Upper lobe of right lung (tissue), 1 donor: ENCODE measurements around the gene NTRK3. TPM values are rescaled to one million over a fixed set of nuclear protein-coding genes. Genes with fewer than 3 reads are reported as not detected.

ENCODE experiments used
- ATAC-seq: fragments of 200-7000 bp; cut with Tn5 transposase; one replicate; pipeline ENCODE4 v1.9.1; 2020; ENCODE audit warnings: mild to moderate bottlenecking, moderate library complexity
- DNase-seq: peaks from one replicate; pipeline ENCODE4 v3.0.0-alpha.2; 2020
- H3K27ac ChIP-seq: fragments of 200-600 bp; one replicate; pipeline ENCODE4 v1.8.0; 2022
- H3K27me3 ChIP-seq: fragments of 200-600 bp; one replicate; pipeline ENCODE4 v1.8.0; 2022; ENCODE audit warnings: mild to moderate bottlenecking
- H3K36me3 ChIP-seq: fragments of 200-600 bp; one replicate; pipeline ENCODE4 v1.8.0; 2022
- H3K4me1 ChIP-seq: fragments of 200-600 bp; one replicate; pipeline ENCODE4 v1.8.0; 2022
- H3K4me3 ChIP-seq: fragments of 200-600 bp; one replicate; pipeline ENCODE4 v1.8.0; 2022; ENCODE audit warnings: mild to moderate bottlenecking
- H3K9me3 ChIP-seq: fragments of 200-600 bp; one replicate; pipeline ENCODE4 v1.8.0; 2022
- CTCF ChIP-seq: fragments of 200-600 bp; IDR thresholded peaks from one replicate; pipeline ENCODE4 v1.8.0; 2022; ENCODE audit warnings: antibody characterized with exemption
- intact Hi-C: fragments of 100-400 bp; cut with DNase I; formaldehyde crosslinking; loops from one replicate; pipeline ENCODE4 v1.11.0; 2022
- total RNA-seq: library from RNA; stranded (reverse); fragmentation: NEBNext Ultra II Directional; extraction: Animal tissue kit (Norgen Biotek cat#: 25700); gene quantifications from one replicate; pipeline ENCODE4 v1.2.1, GENCODE V29; 2021
- donor health status: DM: no; HTN: yes; CAD: no; lungs with severe emphysema.

Gene NTRK3
- total RNA-seq, 1 donor from 2014 or later: 2.8 TPM

GRCh38 chr15:87907676-87908446, 348.7 kb downstream of the NTRK3 start:
- Histone ChIP-seq H3K36me3 (no peaks in the 10 kb centered on the region), H3K27me3 (no peaks in the 10 kb centered on the region), H3K9me3 (no peaks in the 10 kb centered on the region), H3K4me1 (no peaks in the 10 kb centered on the region), H3K4me3 (no peak overlapping the region), H3K27ac (no peak overlapping the region)
- DNase-seq (no peak), ATAC-seq (no peak)
- intact Hi-C loops: no loop called here
- TF ChIP-seq CTCF: no peak

GRCh38 chr15:87906444-87906843, 350.1 kb downstream of the NTRK3 start:
- TF ChIP-seq CTCF: no peak
- intact Hi-C loops: no loop called here
- no peak overlapping the region for H3K27ac ChIP-seq
- no peaks in the 10 kb centered on the region for H3K9me3 ChIP-seq
- H3K36me3 ChIP-seq: no peaks in the 10 kb centered on the region
- H3K4me1 ChIP-seq: no peaks in the 10 kb centered on the region
- DNase-seq: no peak
- no peaks in the 10 kb centered on the region for H3K27me3 ChIP-seq
- H3K4me3 ChIP-seq: no peak overlapping the region
- no peak for ATAC-seq

GRCh38 chr15:87902772-87903426, 353.6 kb downstream of the NTRK3 start:
- Histone ChIP-seq H3K27ac (peak overlapping the region; percentile 30), H3K9me3 (no peaks in the 10 kb centered on the region), H3K27me3 (no peaks in the 10 kb centered on the region), H3K4me3 (no peak overlapping the region), H3K36me3 (no peaks in the 10 kb centered on the region), H3K4me1 (no peaks in the 10 kb centered on the region)
- intact Hi-C loops: no loop called here
- no peak for TF ChIP-seq CTCF
- DNase-seq (no peak), ATAC-seq (peak; percentile 83)

GRCh38 chr15:87901926-87902690, 354.4 kb downstream of the NTRK3 start:
- Histone ChIP-seq H3K36me3 (no peaks in the 10 kb centered on the region), H3K4me3 (no peak overlapping the region), H3K9me3 (no peaks in the 10 kb centered on the region), H3K27ac (peak overlapping the region; percentile 30), H3K27me3 (no peaks in the 10 kb centered on the region), H3K4me1 (no peaks in the 10 kb centered on the region)
- no peak for DNase-seq
- ATAC-seq: peak; percentile 43
- intact Hi-C loops: no loop called here
- no peak for TF ChIP-seq CTCF

- Histone ChIP-seq H3K27ac (no peak overlapping the region), H3K4me1 (no peaks in the 10 kb centered on the region), H3K27me3 (no peaks in the 10 kb centered on the region), H3K4me3 (no peak overlapping the region), H3K9me3 (no peaks in the 10 kb centered on the region), H3K36me3 (no peaks in the 10 kb centered on the region)
- TF ChIP-seq CTCF: no peak
- ATAC-seq (no peak), DNase-seq (no peak)
- intact Hi-C loops: no loop called here
Observed at GRCh38 chr15:87901008-87901407, 355.5 kb downstream of the NTRK3 start.
